B cell (primary cell): Measurements from ENCODE around the gene SASH1. TPM values are rescaled to one million over a fixed set of nuclear protein-coding genes. Genes with fewer than 3 reads are reported as not detected.

ENCODE experiments used
- ATAC-seq: fragments of 200-7000 bp; cut with Tn5 transposase; one replicate; pipeline ENCODE4 v1.10.0; 2021; ENCODE audit warnings: low read depth, mild to moderate bottlenecking, moderate number of reproducible peaks, moderate library complexity
- CTCF ChIA-PET: fragments of 350-600 bp; sonication (Branson Sonifier 250); formaldehyde crosslinking; loops from one replicate; lab custom pipeline; 2021; ENCODE audit warnings: antibody characterized with exemption, inconsistent platforms; lab: Charles Lee
- POLR2A ChIA-PET: fragments of 350-600 bp; sonication (Branson Sonifier 250); formaldehyde crosslinking; loops from one replicate; lab custom pipeline; 2021; ENCODE audit warnings: antibody characterized with exemption; lab: Charles Lee
- DNase-seq: peaks from one replicate; pipeline ENCODE4 v3.0.0; 2013
- H2AFZ ChIP-seq: 2 replicates; pipeline ENCODE4 v1.6.1; 2012; ENCODE audit warnings: mild to moderate bottlenecking, low read depth, low read length; ENCODE audit not compliant: insufficient read depth, poor library complexity, severe bottlenecking
- H3K27ac ChIP-seq, 2 donors: 1 replicate in 1 of 2; 2 replicates in 1 of 2; pipeline ENCODE4 v1.5.1; 2012 to 2013; ENCODE audit warnings: low read length in 2 of 2, mild to moderate bottlenecking in 2 of 2, moderate library complexity in 1 of 2
- H3K27me3 ChIP-seq, 4 experiments: fragments of 200-600 bp in 1 of 4; sonication (generic) in 1 of 4; replicated peaks in 1 of 4; 1 replicate in 2 of 4; 2 replicates in 2 of 4; pipeline versions ENCODE4 v1.6.1 to v1.7.0; 2013 to 2016; ENCODE audit warnings: low read length in 3 of 4, mild to moderate bottlenecking in 2 of 4, mixed read lengths in 1 of 4, moderate library complexity in 1 of 4; ENCODE audit not compliant: insufficient read depth in 4 of 4, control insufficient read depth in 3 of 4; ENCODE audit errors: control extremely low read depth in 1 of 4
- H3K36me3 ChIP-seq, 2 experiments: replicated peaks in 1 of 2; 1 replicate in 1 of 2; 2 replicates in 1 of 2; pipeline versions ENCODE4 v1.6.1 to v1.7.1; 2013; ENCODE audit warnings: low read length in 1 of 2; ENCODE audit not compliant: insufficient read depth in 2 of 2, control insufficient read depth in 1 of 2; ENCODE audit errors: control extremely low read depth in 1 of 2, extremely low read depth in 1 of 2
- H3K4me1 ChIP-seq, 2 donors: fragments of 200-600 bp in 1 of 2; sonication (generic) in 1 of 2; 1 replicate in 1 of 2; 2 replicates in 1 of 2; pipeline versions ENCODE4 v1.5.1 to v1.6.1; 2013 to 2017; ENCODE audit warnings: low read length in 2 of 2; ENCODE audit not compliant: control insufficient read depth in 2 of 2, insufficient read depth in 2 of 2
- H3K4me2 ChIP-seq: replicated peaks from 2 replicates; pipeline ENCODE3; 2012; ENCODE audit warnings: mild to moderate bottlenecking, low read depth, low read length; ENCODE audit not compliant: poor library complexity, severe bottlenecking
- H3K4me3 ChIP-seq, 5 experiments: fragments of 200-600 bp in 1 of 5; sonication (generic) in 1 of 5; 1 replicate in 3 of 5; 2 replicates in 2 of 5; pipeline versions ENCODE4 v1.5.1 to v1.7.0; 2011 to 2016; ENCODE audit warnings: low read length in 4 of 5, mild to moderate bottlenecking in 4 of 5, low read depth in 2 of 5, control low read depth in 1 of 5, moderate library complexity in 1 of 5; ENCODE audit not compliant: insufficient read depth in 1 of 5; ENCODE audit errors: control extremely low read depth in 1 of 5, extremely low read depth in 1 of 5
- H3K79me2 ChIP-seq: fragments of 200-600 bp; sonication (generic); one replicate; pipeline ENCODE4 v1.6.0; 2016; ENCODE audit warnings: low read length; ENCODE audit not compliant: control insufficient read depth, insufficient read depth
- H3K9ac ChIP-seq: fragments of 200-600 bp; sonication (generic); 2 replicates; pipeline ENCODE4 v1.6.1; 2017; ENCODE audit warnings: mild to moderate bottlenecking, low read length, moderate library complexity
- H3K9me3 ChIP-seq, 3 donors: one replicate each; pipeline versions ENCODE4 v1.6.1 to v1.7.1; 2013; ENCODE audit warnings: low read length in 2 of 3; ENCODE audit not compliant: control insufficient read depth in 2 of 3, insufficient read depth in 1 of 3; ENCODE audit errors: control extremely low read depth in 1 of 3
- H4K20me1 ChIP-seq: 2 replicates; pipeline ENCODE4 v1.6.0; 2012; ENCODE audit warnings: mild to moderate bottlenecking, low read length; ENCODE audit not compliant: insufficient read depth, control insufficient read depth, poor library complexity, severe bottlenecking
- H3K27ac Mint-ChIP-seq: one replicate; pipeline ENCODE4 v1.8.0; 2021; ENCODE audit warnings: mixed read lengths
- H3K27me3 Mint-ChIP-seq: one replicate; pipeline ENCODE4 v1.8.0; 2021; ENCODE audit warnings: mixed read lengths
- H3K4me1 Mint-ChIP-seq: one replicate; pipeline ENCODE4 v1.8.0; 2021; ENCODE audit warnings: mixed read lengths
- H3K4me3 Mint-ChIP-seq: one replicate; pipeline ENCODE4 v1.8.0; 2021; ENCODE audit warnings: mixed read lengths
- H3K9me3 Mint-ChIP-seq: one replicate; pipeline ENCODE4 v1.8.0; 2022; ENCODE audit warnings: mixed read lengths; ENCODE audit not compliant: insufficient read depth
- CTCF ChIP-seq: fragments of 200-600 bp; IDR thresholded peaks from one replicate; pipeline ENCODE4 v1.8.0; 2022; ENCODE audit warnings: antibody characterized with exemption, mild to moderate bottlenecking
- EZH2 ChIP-seq: IDR thresholded peaks from 2 replicates; pipeline ENCODE4 v1.6.1; 2012; ENCODE audit warnings: borderline replicate concordance, low read depth, mild to moderate bottlenecking, moderate library complexity, low read length; ENCODE audit not compliant: insufficient read depth, poor library complexity, severe bottlenecking
- WGBS: methylation state at CpG from one replicate; pipeline ENCODE4 v1.1.5; 2013; ENCODE audit warnings: missing lambda C conversion rate; ENCODE audit not compliant: insufficient coverage; 5-methylcytosine and 5-hydroxymethylcytosine counted together
- intact Hi-C: fragments of 100-400 bp; cut with micrococcal nuclease; formaldehyde crosslinking; loops from one replicate; pipeline ENCODE4 v1.10.0; 2022
- polyA plus RNA-seq: library from polyadenylated mRNA; depleted of rRNA; stranded (reverse); fragments of >200 nt; gene quantifications from 2 replicates; pipeline ENCODE4 v1.2.3, GENCODE V29; 2012
- total RNA-seq, 2 donors: library from RNA; stranded (reverse); fragments of 120-200 nt in 1 of 2; gene quantifications; 1 replicate in 1 of 2; 2 replicates in 1 of 2; pipeline versions ENCODE4 v1.2.3 to v1.2.4, GENCODE V29; 2013 to 2022

The SASH1 gene
- total and polyA plus RNA-seq, 2 donors (not counting 1 experiment from before 2014, with no cell fraction given): 0.01 to 0.07 TPM

GRCh38 chr6:148382861-148383260 is 40.2 kb downstream of the SASH1 start:
- ATAC-seq: no peak
- Histone ChIP-seq H3K4me3 (no peak overlapping the region), H3K4me2 (no peak overlapping the region), H3K4me1 (no peaks in the 10 kb centered on the region), H2AFZ (no peak overlapping the region), H3K9me3 (peaks cover 0 to 5% (median 0%) of the 10 kb centered on the region in 3 donors), H3K27me3 (peaks cover 0 to 3% (median 0%) of the 10 kb centered on the region in 4 experiments), H3K27ac (no peak overlapping the region), H4K20me1 (no peaks in the 10 kb centered on the region), H3K79me2 (no peaks in the 10 kb centered on the region), H3K9ac (no peak overlapping the region), H3K36me3 (no peaks in the 10 kb centered on the region)
- H3K9me3 Mint-ChIP-seq: no peaks in the 10 kb centered on the region
- ChIA-PET CTCF (no interaction called here), POLR2A (no interaction called here)
- DNase-seq: no peak
- H3K27ac Mint-ChIP-seq: no peak overlapping the region
- peaks cover 7% of the 10 kb centered on the region for H3K27me3 Mint-ChIP-seq
- H3K4me3 Mint-ChIP-seq: no peak overlapping the region
- no peaks in the 10 kb centered on the region for H3K4me1 Mint-ChIP-seq
- TF ChIP-seq CTCF: no peak
- TF ChIP-seq EZH2: no peak
- intact Hi-C loops: no loop called here
- WGBS: 79% methylated on average over 4 of the region's 9 CpGs

GRCh38 chr6:148383658-148384368 is 41.2 kb downstream of the SASH1 start:
- H3K36me3 ChIP-seq: no peaks in the 10 kb centered on the region
- Mint-ChIP-seq H3K9me3 (no peaks in the 10 kb centered on the region), H3K4me1 (no peaks in the 10 kb centered on the region), H3K4me3 (no peak overlapping the region), H3K27ac (no peak overlapping the region), H3K27me3 (peaks cover 9% of the 10 kb centered on the region)
- intact Hi-C loops: no loop called here
- no peak overlapping the region for H2AFZ ChIP-seq
- no peaks in the 10 kb centered on the region for H3K4me1 ChIP-seq
- no peaks in the 10 kb centered on the region for H3K79me2 ChIP-seq
- no peak overlapping the region for H3K27ac ChIP-seq
- H3K9ac ChIP-seq: no peak overlapping the region
- WGBS: 91% methylated on average over 6 of the region's 10 CpGs
- peaks cover 0 to under 1% (median 0%) of the 10 kb centered on the region in 4 experiments for H3K27me3 ChIP-seq
- H3K9me3 ChIP-seq: no peaks in the 10 kb centered on the region
- ATAC-seq (no peak), DNase-seq (no peak)
- no peak overlapping the region for H3K4me3 ChIP-seq
- H3K4me2 ChIP-seq: no peak overlapping the region
- H4K20me1 ChIP-seq: no peaks in the 10 kb centered on the region
- POLR2A ChIA-PET: no interaction called here
- TF ChIP-seq EZH2 (no peak), CTCF (no peak)
- CTCF ChIA-PET: no interaction called here
